K562 (cell line): Measurements from ENCODE around the gene LCNL1. TPM values are rescaled to one million over a fixed set of nuclear protein-coding genes. Genes with fewer than 3 reads are reported as not detected.

Experiments
- ATAC-seq: fragments of 200-7000 bp; cut with Tn5 transposase; 3 replicates; pipeline ENCODE4 v1.9.1; 2020; ENCODE audit warnings: moderate library complexity
- BruUV-seq: library from RNA; stranded (reverse); fragments of 400-500 nt; replicated peaks from 2 replicates; lab custom pipeline; 2021; lab: Mats Ljungman, UMichigan
- CTCF ChIA-PET: fragments of 300-600 bp; formaldehyde crosslinking; extraction: SDS; loops from one replicate; lab custom pipeline; 2021; ENCODE audit warnings: low intra/inter-chr PET ratio; lab: Yijun Ruan, JAX
- POLR2A ChIA-PET: fragments of 300-600, 350-650 bp; sonication (Branson Sonifier 250); formaldehyde crosslinking; extraction: SDS; loops from one replicate; lab custom pipeline; 2021; ENCODE audit warnings: antibody characterized with exemption, inconsistent platforms; lab: Yijun Ruan, JAX
- DNase-seq, 4 experiments: peaks; one replicate each; pipeline versions ENCODE4 v3.0.0 to v3.0.0-alpha.2; 2011 to 2018; ENCODE audit warnings: low spot score in 3 of 4, mixed read lengths in 3 of 4; ENCODE audit errors: extremely low read depth in 1 of 4
- FAIRE-seq: peaks from 2 replicates; lab custom pipeline; 2011; peaks lifted over from hg19 to GRCh38; lab: Jason Lieb, UNC
- H2AFZ ChIP-seq: 2 replicates; pipeline ENCODE4 v1.6.0; 2011; ENCODE audit warnings: low read depth, low read length, control low read depth, inconsistent platforms
- H3K27ac ChIP-seq: fragments of 200-600 bp; 3 replicates; pipeline ENCODE4 v1.8.0; 2011; ENCODE audit warnings: low read depth, mild to moderate bottlenecking, control low read depth, inconsistent platforms, low read length, moderate library complexity, mixed read lengths; ENCODE audit errors: extremely low read depth
- H3K27me3 ChIP-seq, 2 experiments: fragments of 300-600 bp in 1 of 2; 2 replicates in 1 of 2; 3 replicates in 1 of 2; pipeline versions ENCODE4 v1.6.0 to v1.8.0; 2011; ENCODE audit warnings: inconsistent platforms in 2 of 2, low read length in 2 of 2, mild to moderate bottlenecking in 1 of 2, mixed read lengths in 1 of 2, moderate library complexity in 1 of 2; ENCODE audit not compliant: control insufficient read depth in 2 of 2, insufficient read depth in 2 of 2
- H3K36me3 ChIP-seq: fragments of 300-600 bp; 3 replicates; pipeline ENCODE4 v1.8.0; 2011; ENCODE audit warnings: mild to moderate bottlenecking, low read length, inconsistent platforms; ENCODE audit not compliant: control insufficient read depth, insufficient read depth
- H3K4me1 ChIP-seq, 2 experiments: fragments of 200-600 bp in 1 of 2; replicated peaks in 1 of 2; 2 replicates in 1 of 2; 3 replicates in 1 of 2; pipeline versions ENCODE4 v1.5.1 to v1.8.0; 2011; ENCODE audit warnings: inconsistent platforms in 2 of 2, low read length in 2 of 2, mild to moderate bottlenecking in 1 of 2, mixed read lengths in 1 of 2, moderate library complexity in 1 of 2; ENCODE audit not compliant: control insufficient read depth in 2 of 2, insufficient read depth in 2 of 2
- H3K4me2 ChIP-seq: 2 replicates; pipeline ENCODE4 v1.6.1; 2011; ENCODE audit warnings: low read length, control low read depth, inconsistent platforms, mixed read lengths; ENCODE audit not compliant: insufficient read depth
- H3K4me3 ChIP-seq: fragments of 200-600 bp; sonication (generic), shearing (Covaris generic); 2 replicates; pipeline ENCODE4 v1.5.1; 2016; ENCODE audit warnings: control low read depth, inconsistent platforms
- H3K79me2 ChIP-seq: fragments of 200-600 bp; 3 replicates; pipeline ENCODE4 v1.8.0; 2011; ENCODE audit warnings: low read length, inconsistent platforms; ENCODE audit not compliant: control insufficient read depth, insufficient read depth
- H3K9ac ChIP-seq, 2 experiments: 2 replicates each; pipeline versions ENCODE4 v1.6.0 to v1.6.1; 2011; ENCODE audit warnings: low read depth in 2 of 2, low read length in 2 of 2, control low read depth in 1 of 2, inconsistent platforms in 1 of 2, mild to moderate bottlenecking in 1 of 2, mixed read lengths in 1 of 2; ENCODE audit not compliant: insufficient read depth in 1 of 2
- H3K9me1 ChIP-seq: one replicate; pipeline ENCODE4 v1.6.0; 2011; ENCODE audit warnings: inconsistent platforms, mild to moderate bottlenecking, low read length, moderate library complexity; ENCODE audit not compliant: control insufficient read depth, insufficient read depth
- H3K9me3 ChIP-seq: replicated peaks from 2 replicates; pipeline ENCODE4 v1.5.1; 2011; ENCODE audit warnings: low read depth, low read length, inconsistent platforms; ENCODE audit not compliant: control insufficient read depth, insufficient read depth
- H4K20me1 ChIP-seq: replicated peaks from 2 replicates; pipeline ENCODE4 v1.6.1; 2011; ENCODE audit warnings: low read length, inconsistent platforms, mixed read lengths; ENCODE audit not compliant: control insufficient read depth, insufficient read depth
- E2F6 ChIP-seq, 2 experiments: IDR thresholded peaks; 2 replicates each; pipeline ENCODE4 v1.6.1; 2011; ENCODE audit warnings: borderline replicate concordance in 1 of 2, control low read depth in 1 of 2, low read depth in 1 of 2, low read length in 1 of 2, mild to moderate bottlenecking in 1 of 2, mixed read lengths in 1 of 2, moderate library complexity in 1 of 2; ENCODE audit not compliant: insufficient read depth in 1 of 2, insufficient read length in 1 of 2, poor library complexity in 1 of 2, severe bottlenecking in 1 of 2; ENCODE audit errors: extremely low read depth in 1 of 2
- HNRNPL ChIP-seq: fragments of 200-400 bp; formaldehyde crosslinking; IDR thresholded peaks from 2 replicates; pipeline ENCODE4 v1.6.1; 2017; ENCODE audit warnings: low read depth, mild to moderate bottlenecking, low read length
- MYBL2 ChIP-seq, 2 experiments: fragments of 450-650 bp in 1 of 2; sonication (generic) in 1 of 2; formaldehyde crosslinking in 1 of 2; IDR thresholded peaks; 2 replicates each; pipeline versions ENCODE4 v1.6.1 to v1.8.1; 2017 to 2022; ENCODE audit warnings: borderline replicate concordance in 1 of 2, inconsistent platforms in 1 of 2, low read depth in 1 of 2, mild to moderate bottlenecking in 1 of 2, missing genetic modification reagents in 1 of 2, moderate library complexity in 1 of 2
- NFIC ChIP-seq: fragments of 450-650 bp; IDR thresholded peaks from 2 replicates; pipeline ENCODE4 v1.6.1; 2017; ENCODE audit warnings: mild to moderate bottlenecking, inconsistent platforms
- RCOR1 ChIP-seq, 2 experiments: IDR thresholded peaks; 2 replicates each; pipeline ENCODE4 v1.6.1; 2012; ENCODE audit warnings: low read depth in 2 of 2, low read length in 2 of 2, borderline replicate concordance in 1 of 2, improper control_type of control experiment in 1 of 2
- SREBF1 ChIP-seq: fragments of 150-350 bp; IDR thresholded peaks from 2 replicates; pipeline ENCODE4 v1.6.1; 2014; ENCODE audit warnings: antibody characterized with exemption, low read depth, low read length, borderline replicate concordance
- WGBS: fragments of 100-300 bp; shearing (Covaris generic); methylation state at CpG from one replicate; pipeline ENCODE4 v1.1.6; 2016; ENCODE audit warnings: low coverage, mixed read lengths; ENCODE audit not compliant: insufficient coverage; ENCODE audit errors: missing lambda C conversion rate; 5-methylcytosine and 5-hydroxymethylcytosine counted together
- in situ Hi-C: fragments of 300-500 bp; cut with MboI; formaldehyde crosslinking; loops from 4 replicates; pipeline ENCODE4 v1.15.0; 2018; ENCODE audit warnings: inconsistent platforms, mixed read lengths
- intact Hi-C: fragments of 100-400 bp; cut with micrococcal nuclease; formaldehyde crosslinking; loops from 2 replicates; pipeline ENCODE4 v1.14.2; 2022
- polyA plus RNA-seq, 8 experiments: library from polyadenylated mRNA; depleted of rRNA in 4 of 8; stranded (reverse) in 5 of 8; unstranded in 3 of 8; fragments of >200 nt; fragmentation: Nextera tagmentation in 2 of 8; fragmentation: Illumina TruSeq in 1 of 8; extraction: Ambion mirVana in 2 of 8; extraction: Trizol in 1 of 8; gene quantifications; 2 replicates each; pipeline versions ENCODE4 v1.2.1 to v1.2.3, GENCODE V29; 2011 to 2014; ENCODE audit warnings: inconsistent platforms in 1 of 8, missing spikeins in 1 of 8
- total RNA-seq, 7 experiments: library from RNA; depleted of rRNA in 6 of 7; stranded (reverse); fragments of >200 nt in 6 of 7; fragmentation: Illumina TruSeq in 2 of 7; extraction: Trizol in 2 of 7; gene quantifications; 2 replicates each; pipeline versions ENCODE4 v1.2.1 to v1.2.3, GENCODE V29; 2011 to 2021; ENCODE audit warnings: low replicate concordance in 1 of 7

Gene LCNL1
- total and polyA plus RNA-seq, 9 of the 15 experiments (the other 6 are each of a cell fraction or from before 2014, with no cell fraction given): 0.04 to 0.16 (median 0.04) TPM; not detected in 4

- H3K36me3 ChIP-seq: no peaks in the 10 kb centered on the region
- no peak overlapping the region for H2AFZ ChIP-seq
- DNase-seq: no peak
- WGBS: 57% methylated on average over 62 of the region's 65 CpGs
- no peaks in the 10 kb centered on the region for H3K9me3 ChIP-seq
- peak overlapping the region in 1 of 2 experiments; percentile 13; a peak in 1 of 4 replicates for H3K9ac ChIP-seq
- ChIA-PET POLR2A (interaction anchor here (0.7 kb wide), 1 partner anchor 122 kb away, joined by 3 read pairs; no protein-coding TSS in a partner anchor), CTCF (interaction anchor here (0.6 to 1.0 kb wide), 2 partner anchors 15 to 30 kb away, joined by 3 to 5 read pairs; partner anchors contain the start of gene NPDC1)
- no peak for FAIRE-seq
- H3K4me2 ChIP-seq: no peak overlapping the region
- no peak overlapping the region for H3K4me3 ChIP-seq
- no peaks in the 10 kb centered on the region for H3K27me3 ChIP-seq
- no peak for ATAC-seq
- peaks cover 3% of the 10 kb centered on the region; the same call in 1 of the 3 replicates for H3K79me2 ChIP-seq
- H3K27ac ChIP-seq: no peak overlapping the region
- BruUV-seq: no TSS peak
- in situ Hi-C loops (no loop called here), intact Hi-C loops (no loop called here)
- peaks cover 9 to 85% of the 10 kb centered on the region in 2 experiments; a peak in 4 of 5 replicates for H3K4me1 ChIP-seq
- H3K9me1 ChIP-seq: no peaks in the 10 kb centered on the region
- peak; percentile 53 for TF ChIP-seq HNRNPL
- no peak for TF ChIP-seq RCOR1 (IDR thresholded peaks at IDR 0.05; ENCODE audit: borderline replicate concordance in 1 of 2, low read depth in 2 of 2, low read length in 2 of 2)
- TF ChIP-seq E2F6 (IDR thresholded peaks at IDR 0.05; ENCODE audit: borderline replicate concordance in 1 of 2, extremely low read depth in 1 of 2, insufficient read depth in 1 of 2, insufficient read length in 1 of 2, low read depth in 1 of 2, low read length in 1 of 2, poor library complexity in 1 of 2, severe bottlenecking in 1 of 2): no peak
- TF ChIP-seq SREBF1: no peak
- TF ChIP-seq MYBL2 (IDR thresholded peaks at IDR 0.05; ENCODE audit: low read depth): no peak
- TF ChIP-seq MYBL2 (CRISPR knock-in tag; IDR thresholded peaks at IDR 0.05; ENCODE audit: borderline replicate concordance): no peak
- TF ChIP-seq NFIC: peak; percentile 87
- TF ChIP-seq, all 486 proteins: peak for 2
- H4K20me1 ChIP-seq: no peaks in the 10 kb centered on the region
Measured at GRCh38 chr9:137030538-137031527, 48.0 kb downstream of the LCNL1 start.
